GM18907 (cell line): Measurements from ENCODE around the gene DNAH10.
"Not testable (repeated sequence)": the region's sequence is repeated elsewhere in the genome, so short reads cannot be mapped to it uniquely, and the experiment has no call there.

ENCODE experiments used
- ATAC-seq: cut with Tn5 transposase; IDR thresholded peaks from one replicate; pipeline ENCODE4 v1.9.1; 2021; ENCODE audit warnings: mild to moderate bottlenecking, moderate library complexity; ENCODE audit not compliant: unreplicated experiment

DNAH10 gene

DNA sequence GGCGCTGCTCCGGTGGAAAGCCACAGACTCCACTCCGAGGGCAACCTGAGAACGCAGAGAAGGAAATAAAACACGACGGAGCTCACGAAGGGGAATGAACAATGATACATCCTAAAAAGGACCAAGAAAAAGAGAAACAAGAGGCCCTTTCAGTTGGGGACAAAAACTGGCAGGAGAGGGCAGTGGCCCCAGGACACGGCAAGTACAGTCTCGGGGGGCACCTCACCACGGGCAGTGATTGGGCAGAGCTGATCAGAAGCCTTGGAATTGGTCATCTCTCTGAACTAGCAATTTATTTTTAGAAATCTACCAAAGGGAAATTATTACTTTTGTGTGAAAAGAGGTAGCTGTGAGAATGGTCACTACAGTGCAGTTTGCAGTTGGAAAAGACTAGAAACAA, 182.6 kb downstream of the DNAH10 start:
- no peak for ATAC-seq

DNA sequence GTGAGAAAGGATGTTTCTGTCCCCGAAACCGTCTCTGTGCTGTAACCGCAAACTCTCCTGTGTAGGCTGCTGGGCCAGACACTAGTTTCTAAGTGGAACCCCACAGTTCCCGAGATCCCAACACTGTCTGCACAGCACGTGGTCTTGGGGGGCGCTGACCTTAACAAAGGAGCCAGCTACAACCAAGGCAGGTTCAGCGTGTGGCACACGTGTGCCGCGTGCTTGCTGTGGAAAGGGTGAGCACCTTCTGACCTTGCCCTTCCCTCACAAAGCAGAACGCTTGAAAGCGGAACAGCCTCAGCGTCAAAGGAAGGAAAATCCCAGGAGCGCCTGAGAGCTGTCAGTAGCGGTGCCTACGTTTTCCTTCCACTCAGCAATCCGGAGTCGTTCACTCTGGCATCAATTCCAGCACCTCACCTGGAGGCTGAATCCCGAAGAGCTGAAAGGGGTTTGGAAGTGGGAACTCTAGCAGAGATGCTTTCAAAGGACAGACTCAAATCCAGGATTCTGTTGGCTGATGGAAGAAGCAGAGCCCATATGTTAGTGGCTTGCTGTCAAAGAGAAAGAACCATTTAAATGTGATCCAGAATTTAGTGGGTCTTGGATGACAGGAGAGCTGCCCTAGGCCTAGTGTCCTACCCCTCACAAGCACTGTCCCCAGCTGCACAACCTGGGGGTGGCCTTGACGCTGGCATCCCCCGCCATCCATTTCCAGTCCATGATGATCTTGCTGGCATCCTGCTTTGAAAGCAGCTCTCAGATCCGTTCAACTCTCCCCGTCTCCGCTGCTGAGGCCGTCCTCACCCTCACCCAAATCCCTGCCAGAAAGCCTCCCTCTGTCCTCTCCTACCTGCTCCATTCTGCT, 183.4 kb downstream of the DNAH10 start:
- no peak for ATAC-seq

DNA sequence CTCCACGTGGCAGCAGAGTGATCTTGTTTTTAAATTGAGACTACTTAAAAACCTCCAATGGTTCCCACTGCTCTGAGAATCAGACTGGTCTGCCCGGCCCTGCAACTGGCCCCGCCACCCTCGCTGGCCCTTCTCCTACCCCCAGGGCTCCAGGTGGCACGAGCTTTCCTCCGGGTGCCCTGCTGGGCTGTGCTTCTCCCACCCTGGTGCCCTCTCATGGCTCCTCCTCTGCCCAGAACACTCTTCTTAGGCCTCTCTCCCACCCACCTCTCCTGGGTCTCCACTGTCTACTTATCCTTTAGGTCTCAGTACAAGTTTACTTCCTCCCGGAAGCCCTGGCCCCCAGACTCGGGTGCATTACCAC, 184.0 kb downstream of the DNAH10 start:
- no peak for ATAC-seq

DNA sequence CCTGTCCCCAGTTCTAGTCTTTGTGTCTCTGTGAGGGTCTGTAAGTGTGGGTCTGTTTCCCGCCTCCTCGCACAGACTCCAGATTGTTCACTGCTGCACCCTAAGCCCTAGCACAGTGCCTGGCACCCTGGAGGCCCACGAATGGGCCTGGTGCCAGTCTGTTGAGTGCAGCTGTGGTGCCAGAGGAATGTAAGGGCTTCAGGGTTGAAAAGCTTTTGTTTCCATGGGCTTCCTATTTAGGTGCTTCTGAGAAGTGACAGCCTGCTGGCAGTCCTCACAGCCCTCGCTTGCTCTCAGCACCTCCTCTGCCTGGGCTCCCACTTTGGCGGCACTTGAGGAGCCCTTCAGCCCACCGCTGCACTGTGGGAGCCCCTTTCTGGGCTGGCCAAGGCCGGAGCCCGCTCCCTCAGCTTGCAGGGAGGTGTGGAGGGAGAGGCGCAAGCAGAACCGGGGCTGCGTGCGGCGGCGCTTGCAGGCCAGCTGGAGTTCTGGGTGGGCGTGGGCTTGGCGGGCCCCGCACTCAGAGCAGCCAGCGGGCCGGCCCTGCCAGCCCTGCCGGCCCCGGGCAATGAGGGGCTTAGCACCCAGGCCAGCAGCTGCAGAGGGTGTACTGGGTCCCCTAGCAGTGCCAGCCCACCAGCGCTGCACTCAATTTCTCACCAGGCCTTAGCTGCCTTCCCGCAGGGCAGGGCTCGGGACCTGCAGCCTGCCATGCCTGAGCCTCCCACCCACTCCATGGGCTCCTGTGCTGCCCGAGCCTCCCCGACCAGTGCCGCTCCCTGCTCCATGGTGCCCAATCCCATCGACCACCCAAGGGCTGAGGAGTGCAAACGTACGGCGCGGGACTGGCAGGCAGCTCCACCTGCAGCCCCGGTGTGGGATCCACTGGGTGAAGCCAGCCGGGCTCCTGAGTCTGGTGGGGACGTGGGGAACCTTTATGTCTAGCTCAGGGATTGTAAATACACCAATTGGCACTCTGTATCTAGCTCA, 184.7 kb downstream of the DNAH10 start:
- ATAC-seq: not testable (repeated sequence)

DNA sequence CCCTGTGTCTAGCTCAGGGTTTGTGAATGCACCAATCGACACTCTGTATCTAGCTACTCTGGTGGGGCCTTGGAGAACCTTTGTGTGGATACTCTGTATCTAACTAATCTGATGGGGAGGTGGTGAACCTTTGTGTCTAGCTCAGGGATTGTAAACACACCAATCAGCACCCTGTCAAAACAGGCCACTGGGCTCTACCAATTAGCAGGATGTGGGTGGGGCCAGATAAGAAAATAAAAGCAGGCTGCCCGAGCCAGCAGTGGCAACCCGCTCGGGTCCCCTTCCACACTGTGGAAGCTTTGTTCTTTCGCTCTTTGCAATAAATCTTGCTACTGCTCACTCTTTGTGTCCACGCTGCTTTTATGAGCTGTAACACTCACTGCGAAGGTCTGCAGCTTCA, 185.4 kb downstream of the DNAH10 start:
- not testable (repeated sequence) for ATAC-seq

DNA sequence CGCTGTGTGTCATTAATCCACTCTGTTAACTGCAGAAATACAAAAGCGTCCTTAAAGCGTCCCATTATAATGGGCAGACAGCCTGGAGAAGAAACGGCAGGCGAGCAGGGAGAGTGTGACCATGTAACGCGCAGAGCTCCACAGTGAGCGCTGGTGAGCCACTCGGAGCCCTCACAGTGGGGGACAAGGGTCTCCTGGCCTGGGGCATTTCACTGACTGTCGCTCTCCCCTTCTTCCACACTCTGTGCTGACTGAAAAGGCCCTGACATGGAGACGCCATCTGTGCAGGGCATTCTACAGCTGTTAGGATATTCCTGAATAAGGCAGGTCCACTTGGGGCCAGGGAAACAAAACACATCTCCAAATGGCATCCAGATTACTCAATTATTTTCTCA, 186.3 kb downstream of the DNAH10 start:
- ATAC-seq: no peak

DNA sequence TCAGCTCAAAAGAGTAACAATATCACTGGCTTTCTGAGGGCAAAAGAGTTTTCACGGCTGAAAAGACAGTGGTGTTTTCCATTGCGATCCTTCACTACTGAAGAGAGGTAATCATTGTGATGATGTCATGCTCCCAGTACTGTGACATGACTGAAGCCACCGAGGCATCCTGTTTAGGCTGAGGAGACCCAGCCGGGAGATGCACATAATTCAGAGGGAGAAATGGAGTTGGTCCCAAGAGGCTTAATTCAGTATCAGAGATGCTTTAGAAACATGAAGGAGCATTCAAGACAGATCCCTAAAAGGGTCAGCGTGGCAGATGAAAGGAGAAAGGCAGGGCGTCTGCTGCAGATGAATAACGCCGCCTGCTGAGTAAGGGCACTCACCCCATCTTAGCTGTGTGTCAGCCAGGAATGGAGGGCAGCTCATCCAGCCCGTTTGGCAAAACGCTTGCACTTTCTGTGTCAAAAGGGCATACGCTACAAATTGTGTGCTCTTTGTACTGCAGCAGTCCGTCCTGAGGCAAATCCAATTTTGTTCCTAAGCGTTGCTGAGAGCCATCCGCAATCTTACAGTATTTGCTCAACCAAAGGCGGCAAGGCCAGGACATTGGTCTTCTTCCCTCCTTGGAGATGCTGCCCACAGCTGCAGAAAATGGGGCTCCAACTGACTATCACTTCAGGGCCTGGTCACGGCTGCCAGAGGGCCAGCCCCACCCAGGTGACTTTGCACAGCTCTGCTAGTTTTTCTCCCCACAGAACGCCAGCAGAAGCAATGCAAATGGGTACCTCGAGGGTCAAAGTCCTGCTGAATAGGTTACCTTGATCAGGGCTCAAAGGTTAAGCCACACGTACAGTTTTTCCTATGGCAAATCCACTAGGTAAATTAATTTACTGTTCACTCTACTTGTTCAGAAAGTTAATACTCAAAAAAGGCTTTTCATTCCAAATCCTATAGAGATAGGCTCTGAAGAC, 187.0 kb downstream of the DNAH10 start:
- ATAC-seq: no peak

DNA sequence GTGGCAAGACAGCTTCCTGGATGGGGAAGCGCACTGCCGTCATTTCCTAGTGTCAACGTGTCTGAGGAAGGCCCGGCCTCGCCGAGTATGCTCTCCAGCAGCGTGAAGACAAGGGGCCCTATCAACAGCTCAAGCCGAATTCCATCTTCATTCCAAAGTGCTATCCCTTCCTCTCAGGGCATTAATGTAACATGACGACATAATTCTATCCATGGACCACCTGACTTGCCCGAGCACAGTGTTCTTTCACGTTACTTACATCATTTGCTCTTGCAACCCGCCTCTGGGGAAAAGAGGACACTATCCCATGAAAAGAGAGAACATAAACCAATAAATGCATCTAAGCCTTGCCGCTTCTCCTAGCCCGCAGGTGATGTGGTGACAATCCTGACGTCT, 187.7 kb downstream of the DNAH10 start:
- ATAC-seq: no peak

DNA sequence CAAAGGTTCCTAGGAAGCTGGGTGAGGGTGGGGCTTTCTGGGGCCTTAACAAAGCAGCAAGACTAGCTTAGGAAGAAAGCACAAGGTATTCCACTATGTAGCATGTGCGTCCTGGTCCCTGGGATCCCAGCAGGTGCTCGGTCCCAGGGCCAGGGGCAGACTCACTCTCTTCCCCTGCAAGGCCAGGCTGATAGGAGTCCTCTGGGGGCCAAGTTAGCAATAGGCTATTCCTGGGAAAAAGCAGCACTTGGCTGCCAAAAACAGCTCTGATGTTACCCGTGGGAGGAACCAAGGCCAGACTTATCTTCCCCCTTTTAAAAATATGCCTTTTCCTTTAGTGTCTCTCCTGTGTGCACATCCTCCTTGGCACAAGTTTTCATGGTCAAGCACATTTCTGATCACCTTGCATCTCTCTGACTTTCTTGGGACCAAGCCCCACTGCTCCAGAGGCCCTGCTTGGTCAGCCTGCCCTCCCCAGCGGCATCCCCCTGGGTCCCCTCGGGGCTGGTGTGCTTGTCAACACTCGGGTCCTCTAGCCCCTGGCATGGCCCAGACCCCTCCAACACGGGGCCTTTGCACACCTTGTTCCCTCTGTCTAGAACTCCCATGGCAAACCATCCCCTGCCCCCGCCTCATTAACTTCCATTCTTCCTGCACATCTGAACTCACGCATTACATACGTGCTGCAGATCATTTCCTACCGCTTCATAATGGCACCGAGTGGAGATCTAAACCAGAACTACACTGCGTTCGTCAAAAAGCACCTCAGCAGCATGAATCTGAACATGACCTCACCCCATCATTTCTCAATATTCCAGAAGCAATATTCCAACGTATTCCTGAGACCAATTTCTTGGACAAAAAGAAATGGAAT, 188.6 kb downstream of the DNAH10 start:
- ATAC-seq: no peak

DNA sequence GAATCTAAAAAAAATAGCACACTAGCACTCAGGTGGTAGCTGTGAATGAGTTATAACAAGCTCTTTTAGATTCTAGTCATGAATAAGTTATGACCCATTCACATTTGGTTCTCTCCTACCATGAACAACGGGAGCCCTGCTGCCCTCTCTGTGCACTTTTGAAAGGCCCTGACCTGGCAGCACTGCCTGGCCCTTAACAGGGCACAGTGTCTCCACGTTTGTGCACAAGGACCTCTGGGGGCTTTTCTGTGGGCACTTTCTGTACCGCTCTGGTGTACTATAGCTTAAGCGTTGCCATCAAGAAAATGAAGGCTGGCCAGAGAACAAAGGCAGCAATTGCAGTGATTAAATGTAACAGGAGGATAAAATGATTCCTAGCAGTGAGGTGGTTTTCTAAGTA, 189.4 kb downstream of the DNAH10 start:
- no peak for ATAC-seq

DNA sequence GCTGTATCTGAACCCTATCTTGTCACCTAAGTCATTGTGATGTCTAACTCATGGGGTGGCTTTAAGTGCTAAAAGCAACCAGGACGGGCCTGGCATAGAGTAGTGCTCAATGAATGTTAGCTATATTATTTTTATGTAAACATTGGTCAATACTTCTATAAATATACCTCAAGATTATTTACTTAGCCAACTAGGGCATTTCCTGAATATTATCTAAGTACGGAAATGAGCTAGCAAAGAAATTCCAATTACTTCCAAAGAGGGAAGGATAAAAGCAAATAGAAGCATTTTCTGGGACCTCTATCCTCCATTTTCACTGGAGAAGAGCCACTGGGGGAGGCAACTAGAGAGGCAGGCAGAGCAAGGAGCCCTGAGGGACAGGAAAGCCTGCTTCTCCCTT, 189.9 kb downstream of the DNAH10 start:
- no peak for ATAC-seq

DNA sequence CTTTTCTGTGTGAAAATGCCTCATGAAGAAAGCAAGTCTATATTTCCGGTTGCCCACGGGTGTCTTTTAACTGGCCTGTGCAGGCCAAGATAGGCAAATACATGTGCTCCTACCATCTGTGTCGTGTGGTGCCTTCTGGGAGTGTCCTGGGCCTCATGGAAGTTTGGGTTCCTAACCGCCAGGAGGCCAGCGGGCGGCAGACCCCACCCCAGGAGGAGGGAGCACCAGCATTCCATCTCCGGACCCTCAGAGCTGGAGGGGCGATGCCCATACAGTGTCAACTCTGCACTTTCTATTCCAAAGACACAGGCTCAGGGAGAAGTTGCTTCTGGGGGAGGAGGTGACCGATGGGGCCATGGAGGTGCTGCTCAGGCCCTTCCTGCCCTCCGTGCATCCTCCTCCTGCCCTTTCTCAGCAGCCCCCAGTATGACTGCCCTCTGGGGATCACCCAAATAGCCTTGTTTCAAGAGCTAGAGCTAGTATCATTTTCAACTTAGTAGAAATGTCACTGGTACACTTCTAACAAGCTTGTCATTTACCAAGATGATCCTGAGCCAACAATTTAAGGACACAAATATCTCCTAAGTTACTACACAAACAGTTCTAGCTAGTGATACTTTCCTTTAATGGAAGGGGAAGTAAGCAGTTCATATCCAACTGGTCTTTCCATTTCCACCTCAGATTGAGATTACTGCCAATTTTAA, 192.7 kb downstream of the DNAH10 start:
- no peak for ATAC-seq

DNA sequence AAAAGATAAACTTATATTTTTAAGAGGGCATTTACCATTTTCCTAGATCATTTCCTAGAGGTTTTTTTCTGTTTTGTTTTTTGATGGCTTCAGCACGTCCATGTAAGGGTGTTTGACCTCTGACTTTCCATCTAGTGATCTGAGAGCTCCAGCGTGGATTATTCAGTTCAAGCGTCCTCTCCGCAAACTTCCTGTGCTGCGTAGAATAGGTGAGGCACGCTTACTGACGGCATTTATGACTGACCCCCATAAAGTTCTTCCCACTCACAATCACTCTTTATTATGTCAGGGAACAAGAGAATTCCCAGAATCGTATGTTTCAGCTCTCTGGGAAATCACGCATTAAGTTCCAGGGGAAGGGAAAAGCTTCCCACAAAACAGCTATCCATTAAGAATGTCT, 194.1 kb downstream of the DNAH10 start:
- ATAC-seq: no peak

DNA sequence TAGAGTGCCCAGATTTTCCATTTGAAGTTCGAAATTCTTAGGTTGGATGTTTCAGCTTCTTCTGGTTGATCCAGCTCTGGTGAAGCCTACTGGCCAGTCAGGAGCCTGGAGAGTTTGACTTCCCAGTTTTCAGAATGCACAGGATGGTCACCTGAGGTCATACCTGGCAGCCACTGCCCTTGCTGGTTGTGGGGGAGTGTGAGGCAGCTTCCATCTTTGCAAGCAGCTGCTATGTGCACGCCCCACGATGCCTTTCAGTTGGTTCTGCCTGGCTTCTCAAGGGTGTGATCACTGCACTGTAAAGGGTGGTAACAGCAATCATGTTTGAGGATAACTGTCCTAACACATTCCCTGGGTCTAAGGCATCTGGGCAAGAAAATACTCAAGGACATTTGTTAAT, 195.1 kb downstream of the DNAH10 start:
- ATAC-seq: no peak

DNA sequence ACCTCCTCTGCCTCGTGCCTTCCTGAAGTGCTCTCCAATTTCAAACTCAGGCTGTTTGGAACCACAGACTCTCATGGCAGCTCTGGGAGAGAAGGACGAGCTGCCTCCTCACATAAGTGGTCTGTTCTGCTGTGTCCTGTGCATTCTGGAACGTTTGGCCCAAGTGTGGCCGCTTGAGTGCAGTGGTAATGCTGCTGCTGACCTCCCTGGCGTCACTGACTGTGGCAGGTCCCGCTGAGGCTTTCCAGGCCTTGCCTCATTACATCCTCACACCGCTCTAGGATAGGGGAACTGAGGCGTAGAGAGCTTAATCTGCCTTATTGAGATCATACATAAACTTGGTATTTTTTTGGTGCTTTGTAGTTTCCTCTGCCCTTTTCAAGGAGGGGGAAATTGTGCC, 196.4 kb downstream of the DNAH10 start:
- no peak for ATAC-seq

DNA sequence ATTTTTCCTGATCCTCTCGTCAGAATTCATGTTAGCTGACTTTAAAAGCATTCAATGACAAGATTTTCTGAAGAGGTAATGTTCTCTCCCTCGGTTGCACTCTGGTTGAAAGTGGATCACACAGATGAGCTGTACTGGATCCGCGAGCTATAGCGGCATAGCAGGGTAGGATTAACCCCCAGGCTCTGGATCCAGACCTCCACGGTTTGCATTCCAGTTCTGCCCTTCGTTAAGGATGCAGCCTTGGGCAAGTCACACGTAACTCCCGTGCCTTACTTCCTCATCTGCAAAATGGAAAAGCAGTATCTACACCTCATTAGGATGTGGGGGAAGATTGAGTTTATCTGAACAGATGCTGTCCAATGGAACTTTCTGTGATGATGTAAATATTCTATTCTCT, 196.8 kb downstream of the DNAH10 start:
- ATAC-seq: no peak

DNA sequence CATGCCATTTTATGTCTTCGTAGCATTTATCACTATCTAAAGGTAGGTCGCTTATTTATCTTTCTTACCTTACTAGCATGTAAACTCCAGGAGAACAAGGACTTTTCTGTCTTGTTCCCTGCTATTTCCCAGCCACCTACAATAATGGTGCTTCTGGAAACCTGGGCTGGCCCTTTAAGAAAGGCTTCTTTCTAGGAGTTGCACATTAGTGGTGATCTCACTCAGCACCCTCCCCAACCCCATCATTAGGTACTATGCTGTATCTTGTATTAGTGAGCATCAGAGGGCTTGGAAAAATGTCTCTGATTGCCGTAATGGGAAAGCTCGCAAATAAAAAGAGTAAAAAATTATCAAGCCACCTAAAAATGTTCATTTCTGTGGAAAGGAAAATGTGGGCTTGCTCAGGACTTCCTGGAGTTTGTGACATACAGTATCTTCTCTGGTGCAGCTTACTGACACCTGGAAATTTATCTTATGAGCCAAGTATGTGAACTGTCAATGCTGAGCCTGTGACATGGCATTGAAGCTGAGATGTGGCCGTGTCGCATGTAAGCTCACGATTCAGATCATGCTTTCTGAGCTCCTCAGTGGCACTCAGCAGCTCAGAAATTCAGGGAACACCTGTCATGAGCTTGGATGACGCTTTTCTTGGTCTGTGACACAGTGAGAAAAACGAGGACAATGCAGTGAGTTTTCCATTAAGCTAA, 198.1 kb downstream of the DNAH10 start:
- no peak for ATAC-seq

DNA sequence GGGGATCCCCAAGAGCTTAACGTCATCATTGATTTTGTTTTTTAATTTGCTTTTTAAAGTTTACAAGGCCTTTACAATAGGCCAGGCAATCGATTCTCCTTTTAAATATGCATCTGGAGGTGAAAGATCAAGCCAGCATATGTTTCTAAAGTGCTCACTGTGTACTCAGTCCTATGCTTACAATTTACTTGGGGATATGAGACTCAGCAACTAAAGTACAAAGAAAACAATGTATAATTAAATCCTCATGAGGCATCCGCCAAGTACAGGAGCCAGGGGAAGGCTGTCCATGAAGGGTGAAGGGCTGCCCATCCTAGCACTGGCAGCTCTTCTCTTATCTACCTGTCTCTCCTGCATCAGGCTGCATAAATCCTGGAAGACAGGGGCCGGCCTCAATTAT, 198.8 kb downstream of the DNAH10 start:
- ATAC-seq: no peak
